ENCODE results near the gene SPOCK3.

DNA sequence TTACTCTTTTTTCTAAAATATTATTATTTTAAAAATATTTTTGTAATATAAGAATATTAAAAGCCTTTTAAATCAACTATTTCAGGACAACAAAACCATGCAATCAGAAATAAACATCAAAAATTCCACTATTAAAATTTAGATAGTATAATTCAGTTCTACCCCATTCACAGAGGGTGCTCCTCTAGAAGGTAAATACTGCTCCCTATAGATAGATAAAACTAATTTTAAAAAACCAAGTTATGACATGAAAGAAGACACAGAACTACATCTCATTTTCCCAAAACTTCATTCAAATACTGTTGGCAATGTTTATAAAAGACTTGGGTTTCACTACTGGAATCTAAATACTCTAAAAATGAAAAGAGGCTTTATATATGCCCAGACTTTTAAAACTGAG lies 219.3 kb downstream of the SPOCK3 start:
- no peak for TF ChIP-seq POLR2A (IDR thresholded peaks at IDR 0.05)
- TF ChIP-seq, protein P1, sequence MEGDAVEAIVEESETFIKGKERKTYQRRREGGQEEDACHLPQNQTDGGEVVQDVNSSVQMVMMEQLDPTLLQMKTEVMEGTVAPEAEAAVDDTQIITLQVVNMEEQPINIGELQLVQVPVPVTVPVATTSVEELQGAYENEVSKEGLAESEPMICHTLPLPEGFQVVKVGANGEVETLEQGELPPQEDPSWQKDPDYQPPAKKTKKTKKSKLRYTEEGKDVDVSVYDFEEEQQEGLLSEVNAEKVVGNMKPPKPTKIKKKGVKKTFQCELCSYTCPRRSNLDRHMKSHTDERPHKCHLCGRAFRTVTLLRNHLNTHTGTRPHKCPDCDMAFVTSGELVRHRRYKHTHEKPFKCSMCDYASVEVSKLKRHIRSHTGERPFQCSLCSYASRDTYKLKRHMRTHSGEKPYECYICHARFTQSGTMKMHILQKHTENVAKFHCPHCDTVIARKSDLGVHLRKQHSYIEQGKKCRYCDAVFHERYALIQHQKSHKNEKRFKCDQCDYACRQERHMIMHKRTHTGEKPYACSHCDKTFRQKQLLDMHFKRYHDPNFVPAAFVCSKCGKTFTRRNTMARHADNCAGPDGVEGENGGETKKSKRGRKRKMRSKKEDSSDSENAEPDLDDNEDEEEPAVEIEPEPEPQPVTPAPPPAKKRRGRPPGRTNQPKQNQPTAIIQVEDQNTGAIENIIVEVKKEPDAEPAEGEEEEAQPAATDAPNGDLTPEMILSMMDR (IDR thresholded peaks at IDR 0.05) = no peak
